GM21381 (cell line): ENCODE data around the gene AGAP1.

Experiments
- ATAC-seq: cut with Tn5 transposase; IDR thresholded peaks from one replicate; pipeline ENCODE4 v1.9.1; 2021; ENCODE audit warnings: mild to moderate bottlenecking, moderate library complexity; ENCODE audit not compliant: unreplicated experiment

The AGAP1 gene

DNA sequence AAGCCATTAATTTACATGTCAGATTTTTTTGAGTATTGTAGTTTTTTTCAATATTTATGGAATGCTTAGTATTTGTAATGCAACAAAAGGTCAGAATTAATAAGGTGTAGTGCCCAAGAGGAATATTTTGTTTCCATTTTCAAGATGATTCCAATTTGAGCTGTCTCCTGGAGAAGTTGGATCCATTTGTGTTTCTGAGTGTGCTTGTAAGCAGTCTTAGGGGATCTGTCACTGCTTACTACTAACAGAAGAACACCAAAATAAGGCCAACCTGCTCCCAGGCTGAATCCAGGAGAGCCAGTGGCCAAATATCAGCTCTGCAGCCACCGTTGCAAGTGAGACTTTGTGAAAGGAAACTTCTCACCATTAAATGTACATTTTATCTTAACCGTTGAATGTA, 129.9 kb downstream of the AGAP1 start:
- ATAC-seq, result no peak

DNA sequence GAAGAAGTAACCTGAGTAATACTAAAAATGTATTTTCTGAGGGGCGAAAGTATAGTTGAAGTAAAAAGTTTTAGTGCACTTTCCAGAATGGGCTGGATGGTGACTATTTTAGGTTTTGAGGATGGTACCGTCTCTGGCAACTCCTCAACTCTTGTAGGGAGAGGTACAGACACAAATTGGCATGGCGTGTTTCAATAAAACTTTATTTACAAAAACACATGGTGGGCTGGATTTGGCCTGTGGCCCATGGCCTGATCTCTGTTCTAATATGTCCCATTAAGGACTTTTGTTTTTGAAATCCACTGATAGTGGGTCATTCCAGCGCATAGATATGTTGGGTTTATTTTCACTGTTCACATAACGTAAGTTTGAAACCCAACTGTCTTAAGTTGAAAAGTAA, 132.8 kb downstream of the AGAP1 start:
- no peak for ATAC-seq

DNA sequence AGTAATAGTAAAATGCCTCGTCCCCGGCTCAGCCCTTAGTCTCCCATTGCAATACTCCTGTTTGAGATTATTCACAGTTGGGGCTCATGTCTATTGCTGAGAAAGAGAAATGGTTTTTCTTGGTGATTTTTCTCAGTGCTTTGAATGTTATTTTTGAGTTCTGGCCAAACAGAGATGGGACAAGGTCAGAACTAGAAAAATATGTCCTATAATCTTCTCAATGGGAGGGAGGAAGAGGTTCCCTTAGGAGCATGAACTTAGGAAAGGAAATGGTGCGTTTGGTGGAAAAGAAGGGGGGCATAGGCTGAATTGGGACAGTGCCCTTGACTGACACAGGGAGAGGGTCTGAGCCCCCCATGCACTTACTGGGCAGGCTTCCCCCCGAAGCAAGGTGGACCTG, 133.8 kb downstream of the AGAP1 start:
- no peak for ATAC-seq

DNA sequence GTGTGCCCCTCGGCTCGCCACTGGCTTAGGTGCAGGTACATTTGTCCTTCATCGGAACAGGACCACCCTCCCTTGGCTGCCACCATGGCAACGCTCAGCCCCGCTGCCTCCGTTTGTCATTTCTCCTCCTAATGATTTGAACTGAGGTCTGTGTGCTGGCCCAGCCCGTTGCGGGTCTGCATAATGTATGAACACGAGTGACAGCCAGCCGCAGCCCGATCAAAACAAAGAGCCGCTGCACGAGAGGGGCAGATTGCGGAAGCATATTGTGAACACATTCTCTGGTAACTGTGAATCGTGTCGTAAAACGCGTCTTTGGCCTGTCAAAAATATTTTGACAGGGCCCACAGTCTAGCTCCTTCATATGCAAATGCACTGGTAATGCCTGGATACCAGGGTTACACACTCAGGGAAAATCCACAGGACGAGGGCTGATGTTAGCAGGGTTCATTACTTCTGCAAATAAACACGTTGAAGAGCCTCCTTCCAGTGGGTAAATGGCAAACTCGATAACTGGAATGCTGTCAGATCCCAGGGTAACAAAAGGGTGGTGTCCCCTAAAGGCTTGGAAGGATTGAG, 137.0 kb downstream of the AGAP1 start:
- no peak for ATAC-seq

DNA sequence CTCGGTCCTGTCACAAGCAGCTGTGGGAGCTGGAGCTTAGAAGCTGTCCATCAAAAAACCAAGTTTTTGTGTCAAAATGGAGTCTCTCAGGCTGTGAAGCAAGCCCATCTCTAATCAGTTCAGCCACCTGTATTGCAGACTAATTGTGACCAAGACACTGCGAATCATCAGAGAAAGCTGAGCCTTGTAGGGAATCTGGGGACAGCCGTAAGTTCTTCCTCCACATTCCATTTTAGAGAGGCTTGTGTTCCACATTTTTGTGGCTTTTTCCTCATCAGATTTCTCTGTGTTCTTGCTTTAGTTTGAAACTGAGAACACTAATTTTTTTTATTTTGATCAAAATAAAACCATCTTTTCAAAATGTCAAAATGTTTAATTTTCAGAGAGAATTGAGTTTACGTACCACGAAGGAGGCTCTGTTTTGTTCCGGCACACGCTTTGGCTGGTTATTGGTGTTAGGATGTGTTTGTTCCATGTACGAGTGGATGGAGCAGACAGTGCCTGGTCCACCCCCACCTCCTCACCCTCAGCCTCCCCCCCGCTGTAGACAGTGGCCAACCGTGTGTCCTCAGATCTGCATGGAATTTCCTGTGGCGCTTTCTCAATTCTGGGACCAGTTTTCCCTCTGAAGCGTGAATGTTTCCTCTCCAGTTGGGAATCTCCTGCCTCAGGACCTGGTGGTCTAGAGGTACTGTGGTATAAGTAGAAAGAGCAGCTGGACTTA, 140.8 kb downstream of the AGAP1 start:
- ATAC-seq, result no peak

DNA sequence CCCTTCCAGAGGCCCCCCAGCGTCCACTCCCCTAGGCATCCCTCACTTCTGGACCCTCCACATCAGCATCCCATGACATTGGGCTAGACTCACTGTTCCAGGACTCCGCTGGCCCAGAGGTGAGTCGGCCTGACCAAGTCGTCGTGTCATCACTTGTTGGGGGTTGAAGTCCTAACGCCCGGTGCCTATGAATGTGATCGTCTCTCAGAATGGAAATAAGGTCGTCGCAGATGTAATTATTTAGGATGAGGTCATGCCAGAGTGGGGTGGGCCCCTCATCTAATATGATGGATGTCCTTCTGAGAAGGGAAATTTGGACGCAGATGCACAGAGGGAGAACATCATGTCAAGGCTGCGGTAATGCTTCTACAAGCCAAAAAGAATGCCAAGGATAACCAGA, 142.7 kb downstream of the AGAP1 start:
- ATAC-seq, result no peak

DNA sequence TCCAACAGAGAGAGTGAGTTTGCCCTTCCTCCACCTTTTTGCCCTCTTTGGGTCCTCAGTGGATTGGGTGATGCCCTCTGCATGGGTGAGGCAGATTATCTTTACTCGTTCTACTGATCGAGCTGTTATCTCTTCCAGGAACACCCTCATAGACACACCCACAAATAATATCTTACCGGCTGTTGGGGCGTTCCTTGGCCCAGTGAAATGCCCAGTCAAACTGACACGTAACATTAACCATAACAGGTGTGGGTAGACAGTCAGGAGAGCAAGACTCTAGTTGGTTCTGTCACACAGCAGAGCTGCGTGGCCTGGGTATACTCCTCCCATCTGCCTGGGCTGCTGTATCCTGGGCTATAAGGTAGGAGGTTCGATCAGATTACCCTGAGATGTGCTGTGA, 144.1 kb downstream of the AGAP1 start:
- ATAC-seq, result no peak

DNA sequence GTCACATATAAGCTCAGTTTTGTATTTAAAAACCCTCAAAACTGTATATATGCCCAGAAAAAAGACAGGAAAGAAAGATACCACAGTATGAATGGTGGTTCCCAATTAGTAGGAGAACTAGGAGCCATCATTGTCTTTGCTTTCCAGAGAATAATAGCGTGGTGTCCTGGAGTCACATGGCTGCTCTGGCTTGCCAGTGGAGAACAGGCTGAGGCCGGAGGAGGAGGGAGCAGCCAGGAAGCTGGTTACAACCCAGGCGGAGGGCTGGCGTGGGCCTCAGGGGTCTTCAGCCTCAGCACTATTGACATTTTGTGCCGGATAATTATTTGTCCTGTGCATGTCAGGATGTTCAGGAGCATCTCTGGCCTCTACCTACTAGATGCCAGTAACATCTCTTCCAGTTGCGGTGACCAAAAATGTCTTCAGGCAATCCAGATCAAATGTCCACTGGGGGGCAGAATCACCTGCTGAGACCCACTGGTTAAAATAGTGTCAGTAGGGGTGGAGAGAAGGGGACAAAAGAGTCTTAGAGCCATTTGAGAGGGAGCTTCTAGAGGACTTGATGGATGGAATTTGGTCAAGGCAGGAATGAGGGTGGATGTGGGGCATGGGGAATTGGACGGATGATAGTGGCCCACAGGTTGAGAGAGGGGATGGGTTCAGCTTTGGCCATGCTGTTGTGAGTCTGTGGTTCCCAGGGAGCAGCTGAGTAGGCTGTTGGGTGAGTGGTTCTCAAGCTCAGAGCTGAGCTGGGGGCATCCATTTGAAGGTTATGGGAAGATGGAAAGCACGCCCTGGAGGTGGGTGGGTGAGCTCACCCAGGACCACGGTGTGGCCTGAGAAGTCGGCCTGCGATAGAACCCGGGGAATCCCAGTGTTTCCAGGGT, 144.9 kb downstream of the AGAP1 start:
- ATAC-seq, result no peak

DNA sequence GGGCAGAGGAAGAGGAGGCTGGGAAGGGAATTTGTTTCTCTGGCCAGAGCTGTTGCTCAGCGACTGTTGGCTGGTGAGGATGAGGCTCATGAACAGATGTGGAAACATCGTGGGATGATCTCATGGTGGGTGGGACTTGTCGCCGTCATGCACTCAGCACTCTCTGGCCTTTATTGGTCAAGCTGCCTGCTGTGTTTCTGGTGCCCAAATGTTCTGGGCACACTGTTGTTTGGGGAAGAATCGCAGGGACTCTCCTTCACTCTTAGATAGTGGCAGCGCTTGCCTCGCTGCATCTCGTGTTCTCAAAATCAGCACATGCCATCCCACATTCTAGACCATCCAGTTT, 145.6 kb downstream of the AGAP1 start:
- no peak for ATAC-seq

DNA sequence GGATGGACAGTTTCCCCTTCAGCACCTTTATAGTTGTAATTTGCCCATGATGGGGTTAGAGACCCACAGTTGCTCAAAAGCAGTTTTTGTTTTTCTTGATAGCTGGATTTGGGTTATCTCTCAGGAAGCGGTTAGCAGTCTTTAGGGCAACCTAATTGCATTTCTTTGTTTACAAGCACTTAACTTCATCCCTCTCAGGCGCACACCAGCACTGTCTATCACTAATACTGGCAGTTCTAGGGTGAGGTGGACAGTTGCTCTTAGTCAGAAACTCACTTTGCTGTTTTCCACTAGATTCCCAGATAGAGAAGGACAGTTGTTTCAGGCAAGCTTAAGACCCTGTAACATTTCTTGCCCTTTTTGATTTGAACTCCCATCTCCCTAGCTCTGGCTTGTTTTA, 146.0 kb downstream of the AGAP1 start:
- no peak for ATAC-seq

DNA sequence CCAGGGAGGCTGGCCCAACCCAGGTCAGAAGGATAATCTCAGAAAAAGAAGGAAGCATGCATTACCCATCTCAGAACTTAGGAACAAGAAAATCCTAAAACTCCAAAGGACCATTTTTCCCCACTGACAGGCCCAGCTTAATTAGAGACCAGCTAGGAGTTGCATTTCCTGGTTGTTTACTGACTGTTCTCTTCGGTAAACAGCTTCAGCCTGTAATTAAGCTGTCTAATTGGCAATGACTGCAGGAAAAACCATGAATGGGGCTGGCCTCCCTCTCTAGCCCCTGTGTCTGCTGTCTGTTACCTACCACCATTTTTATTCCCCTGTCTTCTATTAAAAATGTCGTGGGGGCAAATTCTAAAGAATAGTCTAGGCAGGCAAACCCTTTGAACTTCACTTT, 146.5 kb downstream of the AGAP1 start:
- no peak for ATAC-seq

DNA sequence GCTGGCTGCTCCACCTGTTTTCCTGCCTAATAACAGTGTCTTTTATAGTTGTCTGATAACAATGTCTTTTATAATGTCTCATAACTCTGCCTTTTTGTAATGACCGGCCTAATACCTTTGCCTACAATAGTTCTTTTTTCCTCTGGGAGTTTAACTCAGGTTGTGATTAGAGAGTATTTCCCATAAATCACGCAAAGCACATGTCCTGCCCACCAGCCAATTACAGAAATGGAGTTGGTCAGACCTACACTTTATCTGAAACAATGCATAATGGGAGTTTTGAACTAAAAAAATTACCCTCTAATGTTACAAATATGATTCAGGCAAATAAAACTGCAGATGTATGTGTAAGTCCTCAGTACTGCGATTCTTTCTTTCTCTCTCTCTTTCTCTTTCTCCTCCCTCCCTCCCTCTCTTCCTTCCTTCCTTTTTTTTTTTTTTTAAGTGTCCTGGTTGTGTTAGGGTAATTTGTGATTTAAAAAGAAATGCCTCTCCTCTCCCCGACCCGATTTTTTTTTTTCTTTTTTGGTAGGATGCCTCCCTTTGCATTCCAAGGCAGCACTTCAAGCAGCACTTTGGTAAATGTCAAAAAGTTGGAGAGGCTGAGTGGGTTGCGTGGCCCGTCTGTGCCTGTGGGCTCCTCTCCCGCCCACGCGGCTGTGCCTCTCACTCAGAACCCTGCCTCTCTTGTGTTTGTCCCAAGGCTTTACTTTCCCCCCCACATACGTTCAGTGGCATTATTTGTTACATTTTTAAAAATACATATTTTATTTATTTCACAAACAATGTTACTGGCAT, 147.3 kb downstream of the AGAP1 start:
- no peak for ATAC-seq

DNA sequence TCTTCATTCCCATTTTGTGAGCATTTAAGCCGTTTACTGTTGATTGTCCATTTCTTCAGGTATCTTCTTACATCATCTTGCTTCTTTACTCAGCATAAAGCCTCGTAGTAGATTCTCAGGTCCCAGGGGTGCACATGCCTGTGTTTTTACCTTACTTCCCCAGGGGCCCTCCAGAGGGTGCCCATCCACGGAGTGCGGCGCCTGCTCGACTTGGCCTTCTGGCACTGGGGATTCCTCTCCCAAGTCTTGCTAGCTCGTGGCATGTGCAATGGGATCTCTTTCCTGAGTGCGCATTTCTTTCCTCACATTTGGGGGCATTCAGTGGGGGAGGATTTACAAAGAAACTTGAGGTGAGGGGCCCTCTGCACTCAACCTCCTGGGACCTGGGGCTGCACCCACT, 148.1 kb downstream of the AGAP1 start:
- no peak for ATAC-seq

DNA sequence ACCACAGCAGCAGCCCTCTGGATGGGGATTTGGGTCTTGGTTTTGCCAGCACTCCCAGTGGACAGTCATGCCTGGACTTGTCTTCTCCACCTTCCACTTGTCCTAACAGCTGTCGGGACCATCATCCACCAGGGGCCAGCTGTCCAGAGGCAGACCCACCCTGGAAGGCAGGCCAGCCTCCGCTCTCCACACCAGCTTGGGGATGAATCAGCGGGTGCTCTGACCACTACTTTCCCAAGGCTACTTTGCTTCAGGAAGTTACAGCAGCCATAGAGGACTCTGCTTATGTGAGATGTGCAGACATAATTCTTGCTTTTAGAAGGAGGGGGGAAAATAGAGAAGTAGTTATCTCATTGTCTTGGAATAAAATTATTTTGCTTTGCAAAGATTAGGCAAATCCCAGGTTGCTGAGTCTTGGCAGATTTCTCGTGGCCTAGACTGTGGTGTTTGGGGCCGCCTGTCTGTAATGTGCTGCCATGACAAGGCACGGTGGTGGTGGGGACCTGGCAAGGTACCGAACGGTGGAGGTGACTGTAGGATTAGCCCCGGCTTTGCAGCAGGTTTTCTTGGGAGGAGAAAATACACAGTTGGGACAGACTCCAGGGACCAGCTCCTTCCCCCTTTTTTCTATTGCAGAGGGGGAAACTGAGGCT, 148.7 kb downstream of the AGAP1 start:
- ATAC-seq, result no peak

DNA sequence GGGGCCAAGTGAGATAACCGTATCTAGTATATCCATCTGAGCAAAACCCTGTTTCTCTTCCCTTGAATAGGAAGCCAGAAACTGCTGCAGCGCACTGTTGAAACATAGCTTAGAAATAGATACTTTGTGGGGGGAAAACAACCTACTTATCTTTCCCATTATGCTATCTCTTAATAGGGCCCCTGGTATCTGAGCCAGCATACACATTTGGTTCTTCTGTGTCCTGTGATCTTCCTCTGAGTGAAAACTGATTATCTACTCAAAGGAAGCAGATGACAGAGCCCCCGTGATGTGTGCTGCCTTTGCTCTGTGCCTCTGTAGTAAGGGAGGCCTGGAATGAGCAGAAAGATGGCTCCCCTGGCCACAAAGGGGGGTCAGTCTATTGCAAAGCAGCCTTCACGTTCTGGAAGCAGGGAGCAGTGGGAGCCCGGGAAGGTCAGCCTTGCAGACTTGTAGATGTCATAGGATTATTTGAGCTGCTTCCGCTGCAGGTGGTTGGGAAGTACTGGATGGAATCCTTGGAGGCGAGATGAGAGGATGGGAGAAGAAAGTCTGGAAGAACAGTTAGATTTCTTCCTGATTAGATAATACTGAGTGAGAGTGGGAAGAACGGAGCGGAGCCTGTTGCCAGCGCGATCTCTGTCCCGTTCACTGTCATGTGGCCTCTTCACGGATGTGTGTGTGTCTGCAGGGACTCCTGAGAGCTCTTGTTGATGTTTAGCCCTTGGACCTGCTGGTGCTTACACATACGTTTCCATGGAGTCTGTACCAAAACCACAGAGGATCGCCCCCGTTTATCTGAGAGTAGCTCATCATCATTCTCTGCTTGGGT, 150.1 kb downstream of the AGAP1 start:
- ATAC-seq, result no peak

DNA sequence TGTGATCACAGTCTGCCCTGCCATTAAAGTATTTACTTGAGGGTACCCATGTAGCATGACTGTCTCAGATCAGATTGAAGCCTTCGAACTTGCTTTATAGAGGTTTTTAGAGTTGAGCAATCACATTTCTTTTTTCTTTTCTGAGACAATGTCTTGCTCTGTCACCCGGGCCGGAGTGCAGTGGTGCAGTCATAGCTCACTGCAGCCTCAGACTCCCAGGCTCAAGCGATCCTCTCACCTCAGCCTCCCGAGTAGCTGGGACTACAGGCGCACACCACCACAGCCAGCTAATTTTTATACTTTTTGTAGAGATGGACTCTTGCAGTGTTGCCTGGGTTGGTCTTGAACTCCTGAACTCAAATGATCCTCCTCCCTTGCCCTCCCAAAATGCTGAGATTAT, 153.4 kb downstream of the AGAP1 start:
- ATAC-seq, result no peak

DNA sequence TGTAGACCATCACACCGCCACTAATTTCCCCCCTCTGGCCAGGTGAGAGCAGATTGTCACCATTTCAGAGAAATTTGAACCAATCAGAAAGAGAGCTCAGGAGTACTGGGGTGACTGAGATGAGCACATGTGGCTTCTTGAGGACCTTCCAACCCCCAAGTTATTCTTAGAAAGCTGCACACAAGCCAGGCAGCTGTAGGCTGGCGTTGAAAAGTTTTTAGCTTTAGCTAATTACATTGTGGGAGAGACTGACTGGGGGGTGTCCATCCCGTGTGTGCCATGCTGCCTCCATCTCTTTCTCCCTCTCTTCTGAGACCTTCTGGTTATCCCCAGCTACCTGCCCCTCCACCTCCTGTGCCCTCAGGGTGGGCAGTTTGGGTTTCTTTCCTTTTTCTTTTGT, 154.0 kb downstream of the AGAP1 start:
- ATAC-seq, result no peak

DNA sequence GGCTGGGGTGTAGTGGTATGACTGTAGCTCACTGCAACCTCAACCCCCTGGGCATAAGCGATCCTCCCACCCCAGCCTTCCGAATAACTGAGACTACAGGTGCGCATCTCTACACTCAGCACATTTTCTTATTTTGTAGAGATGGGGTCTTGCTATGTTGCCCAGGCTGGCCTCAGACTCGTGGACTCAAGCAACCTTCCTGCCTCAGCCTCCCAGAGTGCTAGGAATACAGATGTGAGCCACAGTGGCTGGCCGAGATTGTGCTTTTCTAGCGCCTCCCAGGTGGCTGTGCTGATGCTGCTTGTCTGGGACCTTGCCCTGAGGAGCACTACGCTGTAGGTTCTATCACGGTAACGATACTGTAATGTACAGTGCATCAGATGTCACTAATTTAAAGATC, 155.6 kb downstream of the AGAP1 start:
- ATAC-seq, result no peak

DNA sequence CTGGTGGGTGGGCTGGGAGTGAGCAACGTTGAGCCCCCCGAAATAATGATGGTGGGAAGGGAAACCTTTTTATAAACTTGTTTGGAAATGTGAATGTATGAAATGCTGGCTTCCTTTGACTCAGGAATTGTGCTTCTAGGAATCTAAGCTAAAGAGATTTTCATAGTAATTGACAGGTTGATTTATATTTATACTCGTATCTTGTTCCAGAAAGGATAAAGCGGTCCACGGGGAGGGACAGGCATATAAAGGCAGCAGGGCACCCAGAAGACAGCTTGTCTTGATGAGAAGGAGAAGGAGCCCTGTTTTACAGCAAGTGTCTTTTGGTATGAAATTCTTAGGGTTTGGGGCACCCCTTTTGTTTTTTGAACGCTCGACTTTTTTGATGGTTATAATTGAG, 157.8 kb downstream of the AGAP1 start:
- no peak for ATAC-seq
